GM19328 (cell line): Measurements from ENCODE around the gene NAIP.
"Not testable (repeated sequence)": the region's sequence is repeated elsewhere in the genome, so short reads cannot be mapped to it uniquely, and the experiment has no call there.

Experiments
- ATAC-seq: cut with Tn5 transposase; IDR thresholded peaks from one replicate; pipeline ENCODE4 v1.9.1; 2021; ENCODE audit warnings: mild to moderate bottlenecking, moderate library complexity; ENCODE audit not compliant: unreplicated experiment

NAIP gene

DNA sequence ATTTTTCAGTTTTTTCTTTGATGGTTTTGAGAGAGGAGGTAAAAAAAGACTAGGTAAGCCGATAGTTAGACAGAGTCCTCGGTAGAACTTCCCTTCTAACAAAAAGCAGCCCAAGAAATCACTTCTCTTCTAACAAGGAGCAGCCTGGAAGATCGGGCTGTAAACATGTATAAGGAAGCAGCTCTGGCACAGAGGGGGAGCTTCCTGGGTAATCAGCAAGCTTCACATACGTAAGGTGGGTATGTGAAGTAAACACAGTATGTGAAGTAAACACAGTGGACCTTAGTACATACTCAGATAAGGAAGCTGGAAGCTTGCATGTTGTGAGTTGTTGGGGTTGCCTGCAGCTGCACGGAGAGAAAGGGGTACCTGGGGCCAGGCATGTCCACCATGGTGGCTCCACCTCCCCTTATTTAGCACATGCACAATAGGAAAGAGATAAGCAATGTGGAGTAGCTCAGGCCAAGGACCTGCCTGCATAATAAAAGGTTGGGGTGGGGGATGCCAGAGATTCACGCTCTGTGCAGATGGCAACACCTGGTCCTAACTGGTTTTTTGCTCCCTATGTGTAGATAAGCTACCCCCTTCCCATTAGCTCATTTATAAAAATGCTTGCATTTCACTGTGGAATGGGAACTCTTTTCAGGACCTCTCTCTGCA lies 93.3 kb downstream of the NAIP start:
- not testable (repeated sequence) for ATAC-seq

DNA sequence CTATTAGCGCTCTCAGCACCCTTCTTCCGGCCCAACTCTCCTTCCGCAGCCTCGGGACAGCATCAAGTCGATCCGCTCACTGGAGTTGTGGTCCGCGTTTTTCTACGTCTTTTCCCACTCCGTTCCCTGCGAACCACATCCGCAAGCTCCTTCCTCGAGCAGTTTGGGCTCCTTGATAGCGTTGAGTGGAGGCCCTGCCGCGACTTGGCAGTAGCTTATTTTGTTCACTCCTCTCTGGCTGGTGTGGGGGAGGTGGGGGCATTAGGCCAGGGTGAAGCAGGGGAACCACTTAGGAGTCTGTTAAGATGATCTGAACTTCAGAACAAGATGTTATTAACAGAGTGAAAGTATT lies 100.0 kb downstream of the NAIP start:
- ATAC-seq: peak; percentile 35
